Jurkat, Clone E6-1 (cell line): ENCODE measurements around the gene ADIPOQ.
"Not testable (repeated sequence)": the region's sequence is repeated elsewhere in the genome, so short reads cannot be mapped to it uniquely, and the experiment has no call there.

Experiments
- DNase-seq: peaks from one replicate; pipeline ENCODE4 v3.0.0-alpha.2; 2011; ENCODE audit warnings: low read depth, low spot score
- H3K4me3 ChIP-seq: 2 replicates; pipeline ENCODE4 v1.5.1; 2011; ENCODE audit warnings: mild to moderate bottlenecking, low read length, control low read depth, moderate library complexity

Gene ADIPOQ

DNA sequence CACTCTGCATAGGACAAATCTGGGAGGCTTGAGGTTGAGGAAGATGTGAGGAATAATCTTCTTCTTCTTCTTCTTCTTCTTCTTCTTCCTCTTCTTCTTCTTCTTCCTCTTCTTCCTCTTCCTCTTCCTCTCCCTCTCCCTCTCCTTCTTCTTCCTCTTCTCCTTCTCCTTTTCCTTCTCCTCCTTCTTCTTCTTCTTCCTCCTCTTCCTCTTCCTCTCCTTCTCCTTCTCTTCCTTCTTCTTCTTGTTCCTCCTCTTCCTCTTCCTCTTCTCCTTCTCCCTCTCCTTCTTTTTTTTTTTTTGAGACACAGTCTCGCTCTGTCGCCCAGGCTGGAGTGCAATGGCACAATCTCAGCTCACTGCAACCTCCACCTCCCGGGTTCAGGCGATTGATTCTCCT lies 47.2 kb downstream of the ADIPOQ start:
- DNase-seq, H3K4me3 ChIP-seq: not testable (repeated sequence)

DNA sequence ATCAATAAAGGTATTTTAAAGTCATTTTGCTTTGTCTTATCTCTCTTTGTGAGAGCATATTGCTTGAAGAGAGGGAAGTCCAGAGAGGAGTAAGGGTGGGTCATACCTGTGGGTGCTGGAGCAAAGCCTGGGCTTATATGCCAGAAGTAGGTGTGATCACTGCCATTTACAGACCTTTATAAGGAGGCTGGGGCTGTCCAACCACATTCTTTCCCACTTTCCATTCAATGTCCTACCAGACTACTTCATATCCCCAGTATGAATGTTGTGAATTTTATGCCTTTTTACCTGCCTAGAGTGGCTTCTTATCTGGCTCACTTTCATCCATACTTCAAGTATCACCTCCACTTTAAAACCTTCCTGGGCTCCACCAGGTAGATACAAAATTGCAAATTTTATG lies 48.4 kb downstream of the ADIPOQ start:
- DNase-seq, result no peak

DNA sequence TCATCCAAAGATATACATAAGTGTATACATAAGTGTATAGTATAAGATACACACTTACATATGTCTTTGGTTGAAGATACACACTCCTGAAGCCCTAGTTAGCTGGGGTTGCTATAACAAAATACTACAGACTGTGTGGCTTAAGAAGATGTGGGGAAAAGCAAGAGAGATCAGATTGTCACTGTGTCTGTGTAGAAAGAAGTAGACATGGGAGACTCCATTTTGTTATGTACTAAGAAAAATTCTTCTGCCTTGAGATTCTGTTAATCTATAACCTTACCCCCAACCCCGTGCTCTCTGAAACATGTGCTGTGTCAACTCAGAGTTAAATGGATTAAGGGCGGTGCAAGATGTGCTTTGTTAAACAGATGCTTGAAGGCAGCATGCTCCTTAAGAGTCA lies 50.6 kb downstream of the ADIPOQ start:
- H3K4me3 ChIP-seq, DNase-seq: not testable (repeated sequence)

More for the DNA sequence above, 48.4 kb downstream of the ADIPOQ start:
- no peak overlapping the region for H3K4me3 ChIP-seq

DNA sequence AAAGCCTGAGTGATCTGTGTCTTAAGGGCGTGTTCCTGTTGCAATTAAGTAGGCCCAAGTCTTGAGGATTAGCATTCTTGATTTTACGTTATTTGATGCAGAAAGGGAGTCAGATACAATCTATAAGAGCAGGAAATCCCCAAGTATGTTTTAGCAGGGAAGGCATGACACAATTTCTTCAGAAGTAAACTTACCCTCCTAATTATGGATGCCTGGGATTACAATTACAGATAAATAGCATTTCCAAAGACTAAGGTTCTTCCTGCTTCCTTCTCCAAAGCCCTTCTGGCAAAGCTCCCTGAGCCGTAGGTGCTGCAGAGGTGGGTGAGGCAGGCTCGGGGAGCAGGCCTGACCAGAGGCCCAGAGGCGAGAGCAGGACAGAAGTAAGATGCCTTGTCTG lies 52.9 kb downstream of the ADIPOQ start:
- H3K4me3 ChIP-seq, result no peak overlapping the region
- no peak for DNase-seq

DNA sequence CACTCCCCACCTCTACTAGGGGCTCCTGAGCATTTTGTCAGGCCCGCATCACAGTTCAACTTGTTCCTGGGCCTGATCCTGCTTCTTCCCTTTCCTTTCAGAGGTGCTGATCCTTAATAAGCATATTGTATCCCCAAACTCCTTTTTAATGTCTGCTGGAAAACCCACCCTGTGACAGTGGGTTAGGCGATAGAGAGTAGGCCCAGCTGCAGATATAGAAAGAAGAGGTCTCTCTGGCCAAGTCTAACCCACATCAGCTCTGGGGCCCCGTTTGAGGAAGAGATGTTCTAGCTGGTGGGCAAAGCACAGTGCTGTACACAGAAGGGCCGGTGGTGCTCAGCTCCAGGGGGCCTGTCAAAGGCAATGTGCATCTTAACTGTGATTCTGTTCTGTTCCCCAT lies 53.5 kb downstream of the ADIPOQ start:
- DNase-seq, result no peak
- H3K4me3 ChIP-seq, result no peak overlapping the region

DNA sequence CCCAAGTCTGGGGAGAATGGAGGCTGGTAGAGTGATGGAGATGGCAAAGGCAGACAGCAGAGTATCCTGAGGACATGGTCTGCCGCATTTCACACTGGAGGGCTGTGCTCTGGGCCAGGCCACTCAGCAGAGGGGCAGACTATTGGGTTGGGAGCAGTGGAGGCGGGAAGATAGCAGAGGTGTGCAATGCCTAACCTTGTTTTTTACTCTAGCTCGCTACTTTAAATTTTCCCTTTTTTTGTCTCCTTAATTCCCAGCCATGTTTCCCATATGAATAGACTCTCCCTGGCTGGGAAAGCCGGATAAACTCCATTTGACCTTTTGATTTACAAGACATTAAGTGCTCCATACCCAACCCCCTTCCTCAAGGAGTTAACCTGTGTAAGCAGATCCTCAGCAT lies 54.4 kb downstream of the ADIPOQ start:
- DNase-seq, result no peak
- no peak overlapping the region for H3K4me3 ChIP-seq

DNA sequence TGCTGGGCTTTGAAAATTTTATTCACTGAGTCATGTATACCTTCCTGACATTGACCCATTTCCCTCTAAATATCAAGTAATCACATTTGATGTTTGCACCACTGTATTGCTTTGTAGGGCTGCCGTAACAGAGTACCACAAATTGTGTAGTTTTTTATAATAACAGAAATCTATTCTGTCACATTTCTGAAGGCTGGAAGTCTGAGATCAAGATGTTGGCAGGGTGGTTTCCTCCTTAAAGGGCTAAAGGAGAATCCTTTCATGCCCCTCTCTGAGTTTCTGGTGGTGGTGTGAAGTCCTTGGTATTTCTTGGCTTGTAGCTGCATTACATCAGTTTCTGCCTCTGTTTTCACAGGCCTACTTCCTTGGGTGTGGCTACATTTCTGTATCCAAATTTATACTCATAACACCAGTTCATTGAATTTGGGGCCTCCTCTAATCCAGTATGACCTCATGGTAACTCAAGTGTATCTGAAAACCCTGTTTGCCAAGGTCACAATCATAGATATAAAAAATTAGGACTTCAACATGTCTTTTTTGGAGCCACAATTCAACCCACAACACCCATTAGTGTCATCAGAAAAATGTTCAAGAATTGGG lies 58.7 kb downstream of the ADIPOQ start:
- no peak for DNase-seq
- H3K4me3 ChIP-seq, result no peak overlapping the region

DNA sequence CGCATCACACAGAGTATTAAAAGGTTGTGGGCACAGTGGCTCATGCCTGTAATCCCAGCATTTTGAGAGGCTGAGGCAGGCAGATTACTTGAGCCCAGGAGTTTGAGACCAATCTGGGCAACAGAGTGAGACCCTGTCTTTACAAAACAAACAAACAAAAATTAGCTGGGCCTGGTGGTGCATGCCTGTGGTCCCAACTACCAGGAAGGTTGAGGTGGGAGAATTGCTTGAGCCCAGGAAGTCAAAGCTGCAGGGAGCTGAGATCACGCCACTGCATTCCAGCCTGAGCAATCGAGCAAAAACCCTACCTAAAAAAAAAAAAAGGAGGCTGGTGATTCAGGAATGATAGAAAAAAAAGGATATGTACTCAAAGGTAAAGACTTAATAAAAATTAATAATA lies 59.6 kb downstream of the ADIPOQ start:
- no peak overlapping the region for H3K4me3 ChIP-seq
- DNase-seq, result no peak

DNA sequence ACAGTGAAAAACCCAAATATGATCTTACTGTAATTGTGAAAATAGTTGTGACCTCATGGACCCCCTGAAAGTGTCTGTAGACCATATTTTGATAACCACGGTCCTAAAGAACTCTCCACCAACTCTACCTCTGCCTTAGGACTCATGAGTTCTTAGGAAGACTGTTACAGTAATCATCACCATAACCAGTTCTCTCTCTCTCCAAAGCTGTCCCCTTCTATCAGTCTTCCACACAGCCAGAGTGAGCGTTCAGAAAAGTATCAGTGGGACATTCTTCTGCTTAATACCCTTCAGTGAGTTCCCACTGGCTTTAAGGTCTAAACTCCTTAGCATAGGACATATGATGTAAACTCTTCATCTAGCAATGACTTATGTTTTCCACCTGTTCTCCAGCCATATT lies 60.2 kb downstream of the ADIPOQ start:
- H3K4me3 ChIP-seq, result no peak overlapping the region
- no peak for DNase-seq

DNA sequence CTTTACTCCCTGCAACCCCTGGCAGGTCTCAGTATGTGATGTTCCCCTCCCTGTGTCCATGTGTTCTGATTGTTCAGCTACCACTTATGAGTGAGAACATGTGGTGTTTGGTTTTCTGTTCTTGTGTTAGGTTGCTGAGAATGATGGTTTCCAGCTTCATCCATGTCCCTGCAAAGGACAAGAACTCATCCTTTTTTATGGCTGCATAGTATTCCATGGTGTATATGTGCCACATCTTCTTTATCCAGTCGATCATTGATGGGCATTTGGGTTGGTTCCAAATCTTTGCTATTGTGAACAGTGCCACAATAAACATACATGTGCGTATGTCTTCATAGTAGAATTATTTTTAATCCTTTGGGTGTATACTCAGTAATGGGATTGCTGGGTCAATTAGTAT lies 61.2 kb downstream of the ADIPOQ start:
- not testable (repeated sequence) for DNase-seq, H3K4me3 ChIP-seq

DNA sequence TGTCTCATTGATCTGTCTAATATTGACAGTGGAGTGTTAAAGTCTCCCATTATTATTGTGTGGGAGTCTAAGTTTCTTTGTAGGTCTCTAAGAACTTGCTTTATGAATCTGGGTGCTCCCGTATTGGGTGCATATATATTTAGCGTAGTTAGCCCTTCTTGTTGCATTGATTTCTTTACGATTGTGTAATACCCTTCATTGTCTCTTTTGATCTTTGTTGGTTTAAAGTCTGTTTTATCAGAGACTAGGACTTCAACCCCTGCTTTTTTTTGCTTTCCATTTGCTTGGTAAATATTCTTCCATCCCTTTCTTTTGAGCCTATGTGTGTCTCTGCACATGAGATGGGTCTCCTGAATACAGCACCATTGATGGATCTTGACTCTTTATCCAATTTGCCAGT lies 64.6 kb downstream of the ADIPOQ start:
- not testable (repeated sequence) for DNase-seq, H3K4me3 ChIP-seq
